Suppressor macrophage treated with lipopolysaccharide for 1 hour (primary cell): Measurements from ENCODE around the gene TNNI2.
"Not testable (repeated sequence)": the region's sequence is repeated elsewhere in the genome, so short reads cannot be mapped to it uniquely, and the experiment has no call there.

Source experiments
- DNase-seq, 3 donors: peaks; one replicate each; pipeline ENCODE4 v3.0.0-alpha.2; 2020 to 2022

Gene TNNI2

GRCh38 chr11:1875851-1876301 lies 37.1 kb downstream of the TNNI2 start:
- DNase-seq: not testable (repeated sequence)

- peak; percentile 44 to 68 (median 50) for DNase-seq
Observed at GRCh38 chr11:1876361-1877063, 37.7 kb downstream of the TNNI2 start.

GRCh38 chr11:1877211-1878136 lies 38.7 kb downstream of the TNNI2 start:
- DNase-seq: no peak

GRCh38 chr11:1878137-1879031 lies 39.6 kb downstream of the TNNI2 start:
- DNase-seq: no peak

GRCh38 chr11:1879342-1879940 lies 40.7 kb downstream of the TNNI2 start:
- DNase-seq: no peak

GRCh38 chr11:1879941-1880720 lies 41.4 kb downstream of the TNNI2 start:
- peak; percentile 56 to 72 (median 69) for DNase-seq

GRCh38 chr11:1880746-1881441 lies 42.1 kb downstream of the TNNI2 start:
- DNase-seq: no peak

GRCh38 chr11:1881442-1882264 lies 42.9 kb downstream of the TNNI2 start:
- DNase-seq: no peak

- DNase-seq: peak; percentile 78 to 93 (median 84)
Observed at GRCh38 chr11:1882265-1883238, 43.8 kb downstream of the TNNI2 start.

- no peak for DNase-seq
Observed at GRCh38 chr11:1883346-1884302, 44.8 kb downstream of the TNNI2 start.

GRCh38 chr11:1884303-1884700 lies 45.5 kb downstream of the TNNI2 start:
- DNase-seq: no peak

- not testable (repeated sequence) for DNase-seq
Observed at GRCh38 chr11:1886551-1886950, 47.8 kb downstream of the TNNI2 start.

GRCh38 chr11:1887451-1888346 lies 48.9 kb downstream of the TNNI2 start:
- no peak for DNase-seq

- DNase-seq: no peak
Observed at GRCh38 chr11:1888347-1888753, 49.6 kb downstream of the TNNI2 start.

- DNase-seq: no peak
Observed at GRCh38 chr11:1888811-1889210, 50.0 kb downstream of the TNNI2 start.

GRCh38 chr11:1889224-1889930 lies 50.6 kb downstream of the TNNI2 start:
- no peak for DNase-seq
